Psoas muscle (tissue), 8 donors: ENCODE data around the gene GPC6. TPM values are rescaled to one million over a fixed set of nuclear protein-coding genes. Genes with fewer than 3 reads are reported as not detected.

Source experiments
- ATAC-seq, 4 donors: fragments of 200-7000 bp; cut with Tn5 transposase; one replicate each; pipeline ENCODE4 v1.9.1; 2020; ENCODE audit warnings: moderate library complexity in 3 of 4, mild to moderate bottlenecking in 2 of 4
- DNase-seq, 2 donors: peaks; one replicate each; pipeline ENCODE4 v3.0.0-alpha.2; 2020
- H3K27ac ChIP-seq: fragments of 200-600 bp; one replicate; pipeline ENCODE4 v1.8.0; 2022
- H3K27me3 ChIP-seq, 3 donors: fragments of 200-600 bp in 1 of 3; one replicate each; pipeline versions ENCODE4 v1.6.1 to v1.8.0; 2013 to 2022; ENCODE audit warnings: low read length in 2 of 3, mild to moderate bottlenecking in 2 of 3, moderate library complexity in 1 of 3; ENCODE audit not compliant: insufficient read depth in 3 of 3
- H3K36me3 ChIP-seq, 2 donors: fragments of 200-600 bp in 1 of 2; one replicate each; pipeline versions ENCODE4 v1.6.1 to v1.8.0; 2013 to 2022; ENCODE audit warnings: low read depth in 1 of 2, mild to moderate bottlenecking in 1 of 2, moderate library complexity in 1 of 2; ENCODE audit not compliant: insufficient read depth in 1 of 2
- H3K4me1 ChIP-seq: fragments of 200-600 bp; one replicate; pipeline ENCODE4 v1.8.0; 2022
- H3K4me3 ChIP-seq: fragments of 200-600 bp; one replicate; pipeline ENCODE4 v1.8.0; 2022; ENCODE audit warnings: mild to moderate bottlenecking
- H3K9me3 ChIP-seq: fragments of 200-600 bp; one replicate; pipeline ENCODE4 v1.8.0; 2022
- WGBS, 3 donors: extraction: QIAGEN DNeasy Blood & Tissue Kit; methylation state at CpG; one replicate each; pipeline versions ENCODE4 v1.1.6 to v1.1.7; 2013; 5-methylcytosine and 5-hydroxymethylcytosine counted together
- intact Hi-C, 2 donors: fragments of 100-400 bp; cut with DNase I; formaldehyde crosslinking; loops; one replicate each; pipeline versions ENCODE4 v1.11.0 to v1.14.2; 2022
- polyA plus RNA-seq, 3 donors: library from polyadenylated mRNA; stranded (reverse); fragments of 200-250 nt; gene quantifications; one replicate each; pipeline ENCODE4 v1.2.3, GENCODE V29; 2013
- total RNA-seq, 4 donors: library from RNA; stranded (reverse); fragmentation: NEBNext Ultra II Directional in 2 of 4; extraction: Animal tissue kit (Norgen Biotek cat#: 25700) in 2 of 4; gene quantifications; one replicate each; pipeline versions ENCODE4 v1.2.1 to v1.2.4, GENCODE V29; 2021 to 2023
- TF ChIP-seq, protein P1 (sequence below): fragments of 200-600 bp; IDR thresholded peaks from one replicate; pipeline ENCODE4 v1.8.0; 2022; ENCODE audit warnings: antibody characterized with exemption
- donor health status: healthy with polysubstance abuse.
- donor health status: DM: no; HTN: no; CAD: no; lungs with moderate emphysema.
- donor health status: Bipolar disorder and iron deficiency.
- donor health status: healthy.
- donor health status: DM: yes; HTN: yes; CAD: no.
- donor health status: DM: no; HTN: no; CAD: no.
- donor health status: DM: no; HTN: no; CAD: no.
- donor health status: DM: yes; HTN: yes; CAD: no.

Gene GPC6
- total and polyA plus RNA-seq, 7 donors, result 0.07 to 3.7 (median 0.57) TPM

DNA sequence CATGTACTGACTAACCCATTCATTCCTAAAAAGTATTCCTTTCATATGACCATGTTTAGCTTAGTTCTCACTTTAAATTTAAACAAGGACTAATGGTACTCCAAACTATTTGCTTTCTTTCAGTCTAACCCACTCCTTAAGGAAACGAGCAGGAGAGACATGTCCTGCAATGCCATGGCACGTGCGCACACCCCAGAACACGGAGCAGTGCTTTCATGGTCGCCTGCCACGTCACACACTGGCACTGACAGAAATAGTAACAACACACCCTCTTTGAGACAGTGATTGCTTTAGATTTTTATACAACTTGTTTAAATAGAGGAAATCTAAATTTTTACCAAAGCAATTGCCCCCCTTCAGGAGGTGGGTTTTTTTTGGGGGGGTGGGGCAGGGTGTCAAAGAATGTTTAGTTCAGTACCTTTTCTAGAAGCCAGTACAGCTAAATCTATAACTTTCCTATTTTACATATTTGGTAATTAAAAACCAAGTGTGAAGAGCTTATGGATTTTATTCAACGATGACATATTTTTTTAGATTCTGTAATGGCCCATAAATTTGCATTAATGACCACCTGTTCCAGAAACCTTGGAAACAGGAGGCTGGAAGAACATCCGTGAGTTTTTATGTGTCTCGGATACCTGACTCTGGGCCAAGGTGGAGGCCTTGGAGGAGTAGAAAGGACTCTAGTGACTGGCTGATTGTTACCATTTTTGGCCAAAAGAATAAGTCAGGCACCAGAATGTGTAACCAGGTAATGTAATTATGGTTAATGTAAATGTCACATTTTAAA is 1005.7 kb downstream of the GPC6 start:
- no peak for ATAC-seq
- intact Hi-C loops, result no loop called here
- no peak for DNase-seq
- TF ChIP-seq, protein P1, sequence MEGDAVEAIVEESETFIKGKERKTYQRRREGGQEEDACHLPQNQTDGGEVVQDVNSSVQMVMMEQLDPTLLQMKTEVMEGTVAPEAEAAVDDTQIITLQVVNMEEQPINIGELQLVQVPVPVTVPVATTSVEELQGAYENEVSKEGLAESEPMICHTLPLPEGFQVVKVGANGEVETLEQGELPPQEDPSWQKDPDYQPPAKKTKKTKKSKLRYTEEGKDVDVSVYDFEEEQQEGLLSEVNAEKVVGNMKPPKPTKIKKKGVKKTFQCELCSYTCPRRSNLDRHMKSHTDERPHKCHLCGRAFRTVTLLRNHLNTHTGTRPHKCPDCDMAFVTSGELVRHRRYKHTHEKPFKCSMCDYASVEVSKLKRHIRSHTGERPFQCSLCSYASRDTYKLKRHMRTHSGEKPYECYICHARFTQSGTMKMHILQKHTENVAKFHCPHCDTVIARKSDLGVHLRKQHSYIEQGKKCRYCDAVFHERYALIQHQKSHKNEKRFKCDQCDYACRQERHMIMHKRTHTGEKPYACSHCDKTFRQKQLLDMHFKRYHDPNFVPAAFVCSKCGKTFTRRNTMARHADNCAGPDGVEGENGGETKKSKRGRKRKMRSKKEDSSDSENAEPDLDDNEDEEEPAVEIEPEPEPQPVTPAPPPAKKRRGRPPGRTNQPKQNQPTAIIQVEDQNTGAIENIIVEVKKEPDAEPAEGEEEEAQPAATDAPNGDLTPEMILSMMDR, result no peak
- 53 to 70% (median 62%) methylated on average over 9 of the region's 9 CpGs for WGBS, 3 donors
- Histone ChIP-seq H3K4me3 (no peak overlapping the region), H3K27me3 (peaks cover 0 to 2% (median 0%) of the 10 kb centered on the region in 3 donors), H3K36me3 (no peaks in the 10 kb centered on the region), H3K27ac (no peak overlapping the region), H3K4me1 (no peaks in the 10 kb centered on the region), H3K9me3 (no peaks in the 10 kb centered on the region)

DNA sequence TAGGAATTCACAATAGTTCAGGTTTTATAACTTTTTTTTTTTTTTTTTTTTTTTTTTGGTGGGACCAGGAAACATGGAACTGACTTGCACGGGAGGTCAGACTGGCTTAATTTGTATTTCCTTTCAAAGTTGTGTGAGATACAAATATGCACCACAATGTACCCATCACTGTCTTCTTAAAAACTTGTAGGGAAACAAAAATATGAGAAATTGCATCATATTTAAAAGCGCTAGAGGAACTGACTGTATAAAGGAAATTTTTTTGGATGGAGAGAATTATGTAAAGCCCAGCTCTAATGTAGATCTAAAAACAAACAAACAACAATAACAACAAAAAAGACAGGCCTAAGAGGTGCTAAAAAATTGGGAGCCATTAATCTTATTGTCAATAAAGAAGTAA is 1006.3 kb downstream of the GPC6 start:
- WGBS, 3 donors, result 69 to 81% (median 80%) methylated on average over 2 of the region's 2 CpGs
- intact Hi-C loops, result no loop called here

DNA sequence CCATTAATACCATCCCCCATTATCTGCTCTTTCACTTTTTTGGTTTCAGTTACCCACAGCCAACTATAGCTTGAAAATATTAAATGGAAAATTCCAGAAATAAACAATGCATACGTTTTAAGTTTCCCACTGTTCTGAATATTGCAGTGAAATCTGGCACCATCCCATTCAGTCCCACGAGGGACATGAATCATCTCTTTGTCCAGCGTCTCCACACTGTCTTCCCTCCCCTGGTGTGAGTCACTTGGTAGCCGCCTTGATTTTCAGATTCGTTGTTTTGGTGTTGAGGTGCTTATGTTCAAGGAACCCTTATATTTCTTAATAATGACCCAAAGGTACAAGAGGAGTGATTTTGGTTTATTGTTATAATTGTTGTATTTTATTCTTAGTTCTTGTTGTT is 1006.8 kb downstream of the GPC6 start:
- DNase-seq (peak in 1 of 2 donors; percentile 24), ATAC-seq (peak in 3 of 4 donors; percentile 47 to 62 (median 58))
- Histone ChIP-seq H3K27ac (no peak overlapping the region), H3K27me3 (peaks cover 0 to 2% (median 0%) of the 10 kb centered on the region in 3 donors), H3K36me3 (no peaks in the 10 kb centered on the region), H3K4me1 (no peaks in the 10 kb centered on the region), H3K9me3 (no peaks in the 10 kb centered on the region), H3K4me3 (no peak overlapping the region)
- intact Hi-C loops, result no loop called here
- 18 to 27% (median 21%) methylated on average over 5 of the region's 5 CpGs for WGBS, 3 donors
- TF ChIP-seq, protein P1, result no peak

More for the DNA sequence above, 1006.3 kb downstream of the GPC6 start:
- ATAC-seq, result no peak
- no peak overlapping the region for H3K4me3 ChIP-seq
- H3K4me1 ChIP-seq, result no peaks in the 10 kb centered on the region
- DNase-seq, result no peak
- TF ChIP-seq, protein P1, result no peak
- H3K27ac ChIP-seq, result no peak overlapping the region
- no peaks in the 10 kb centered on the region for H3K36me3 ChIP-seq
- H3K27me3 ChIP-seq, result peaks cover 0 to 2% (median 0%) of the 10 kb centered on the region in 3 donors
- no peaks in the 10 kb centered on the region for H3K9me3 ChIP-seq

DNA sequence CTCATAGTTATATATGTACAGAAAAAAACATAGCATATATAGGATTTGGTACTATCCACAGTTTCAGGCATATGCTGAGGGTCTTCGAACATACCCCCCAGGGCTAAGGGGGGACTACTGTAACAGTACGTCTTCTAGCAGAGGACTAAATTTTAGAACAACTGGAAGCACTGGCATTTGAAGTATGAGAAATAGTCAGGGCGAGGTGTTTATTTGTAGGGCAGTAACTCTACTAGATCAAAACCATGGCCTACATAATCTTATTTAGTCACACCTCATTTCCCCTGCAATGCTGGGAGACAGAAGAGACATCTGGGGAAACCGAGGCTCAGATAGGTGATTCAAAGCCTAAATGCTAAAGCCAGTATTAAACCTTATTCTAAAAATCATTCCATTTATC is 1007.2 kb downstream of the GPC6 start:
- H3K36me3 ChIP-seq, result no peaks in the 10 kb centered on the region
- no peak overlapping the region for H3K27ac ChIP-seq
- no peak for ATAC-seq
- intact Hi-C loops, result no loop called here
- peaks cover 0 to 2% (median 0%) of the 10 kb centered on the region in 3 donors for H3K27me3 ChIP-seq
- TF ChIP-seq, protein P1, result no peak
- 77 to 86% (median 83%) methylated on average over 4 of the region's 4 CpGs for WGBS, 3 donors
- no peak overlapping the region for H3K4me3 ChIP-seq
- DNase-seq, result no peak
- no peaks in the 10 kb centered on the region for H3K9me3 ChIP-seq
- H3K4me1 ChIP-seq, result no peaks in the 10 kb centered on the region
